GM10248 (cell line): ENCODE results near the gene FAM53A.
A peak's percentile ranks its signal among the peaks of the same experiment; 100 is the strongest.
"Not testable (repeated sequence)": the region's sequence is repeated elsewhere in the genome, so short reads cannot be mapped to it uniquely, and the experiment has no call there.

Source experiments
- CTCF ChIA-PET: fragments of 300-600 bp; sonication (Branson Sonifier 250); formaldehyde crosslinking; extraction: SDS; loops from one replicate; lab custom pipeline; 2021; ENCODE audit warnings: antibody characterized with exemption; lab: Yijun Ruan, JAX
- POLR2A ChIA-PET: fragments of 350-650 bp; sonication (Branson Sonifier 250); formaldehyde crosslinking; extraction: SDS; loops from one replicate; lab custom pipeline; 2020; ENCODE audit warnings: antibody characterized with exemption; lab: Yijun Ruan, JAX
- DNase-seq: peaks from one replicate; pipeline ENCODE4 v3.0.0; 2012; ENCODE audit errors: extremely low spot score
- CTCF ChIP-seq: IDR thresholded peaks from 2 replicates; pipeline ENCODE4 v1.5.1; 2012; ENCODE audit warnings: mild to moderate bottlenecking, low read depth; ENCODE audit errors: extremely low read depth, missing control alignments, control extremely low read depth

Gene FAM53A

GRCh38 chr4:1608196-1608820, 75.8 kb downstream of the FAM53A start:
- no peak for DNase-seq
- CTCF ChIA-PET, result no interaction called here
- TF ChIP-seq CTCF, result no peak
- POLR2A ChIA-PET, result no interaction called here

GRCh38 chr4:1607436-1608195, 76.5 kb downstream of the FAM53A start:
- CTCF ChIA-PET, DNase-seq, POLR2A ChIA-PET: not testable (repeated sequence)

- ChIA-PET POLR2A (no interaction called here), CTCF (no interaction called here)
- peak; percentile 15 for TF ChIP-seq CTCF
- DNase-seq, result no peak
Measured at GRCh38 chr4:1604706-1605205, 79.4 kb downstream of the FAM53A start.

GRCh38 chr4:1604181-1604705, 79.9 kb downstream of the FAM53A start:
- ChIA-PET POLR2A (no interaction called here), CTCF (no interaction called here)
- no peak for DNase-seq
- TF ChIP-seq CTCF, result no peak

GRCh38 chr4:1603413-1604135, 80.5 kb downstream of the FAM53A start:
- TF ChIP-seq CTCF, result no peak
- CTCF ChIA-PET, result no interaction called here
- POLR2A ChIA-PET, result no interaction called here
- no peak for DNase-seq

GRCh38 chr4:1602655-1603412, 81.3 kb downstream of the FAM53A start:
- ChIA-PET POLR2A (no interaction called here), CTCF (no interaction called here)
- no peak for TF ChIP-seq CTCF
- no peak for DNase-seq
